ENCODE data around the gene TTC9B. TPM values are rescaled to one million over a fixed set of nuclear protein-coding genes. Genes with fewer than 3 reads are reported as not detected.
A peak's percentile ranks its signal among the peaks of the same experiment; 100 is the strongest.

Gene TTC9B
- total RNA-seq, 1 donor from 2014 or later, result not detected

DNA sequence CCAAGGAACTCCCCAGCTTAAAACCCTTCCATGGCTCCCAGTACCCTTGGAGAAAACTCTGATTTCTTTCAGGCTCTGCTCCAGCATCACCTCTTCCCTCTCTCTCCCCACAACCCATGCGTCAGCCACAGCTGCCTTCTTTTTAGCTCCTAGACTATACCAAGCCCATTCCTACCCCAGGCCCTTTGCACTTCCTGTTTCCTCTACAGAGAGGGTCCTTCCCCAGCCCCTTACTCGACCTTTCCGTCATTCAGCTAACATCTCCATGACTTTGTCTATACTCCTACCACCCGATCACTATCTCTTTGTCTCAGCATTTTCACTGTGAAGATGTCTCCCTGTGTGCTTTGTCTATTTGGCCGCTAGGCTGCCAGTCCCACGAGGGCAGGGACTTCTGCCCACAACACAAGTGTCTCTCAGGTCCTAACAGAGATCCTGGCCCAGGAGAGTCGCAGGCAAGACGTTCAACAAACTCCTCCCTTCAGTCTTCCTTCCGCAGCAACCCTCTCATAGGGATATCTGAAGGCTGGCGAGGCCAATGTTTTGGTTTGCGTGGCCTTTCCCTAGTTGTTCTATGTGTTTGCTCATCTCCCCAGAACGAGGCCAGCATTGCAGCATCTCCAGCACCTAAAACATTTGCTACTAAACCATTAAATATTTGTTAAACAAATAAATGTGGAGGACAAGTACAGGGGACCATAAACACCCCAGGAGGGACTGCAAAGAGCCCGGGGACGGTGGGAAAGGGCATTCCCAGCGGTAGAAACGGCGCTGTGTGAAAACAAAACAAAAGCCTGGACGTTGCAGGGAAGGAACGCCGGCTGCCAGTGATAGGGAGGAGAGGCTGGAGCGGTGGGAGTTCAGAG lies 7.5 kb upstream of the TTC9B start:
- no peak overlapping the region for H3K4me2 ChIP-seq
- peak overlapping the region; percentile 42 for H2AFZ ChIP-seq (replicated peaks)
- no peaks in the 10 kb centered on the region for H3K79me2 ChIP-seq (ENCODE audit: low read depth)
- no peaks in the 10 kb centered on the region for H3F3A ChIP-seq (ENCODE audit: low read depth)
- H3K27ac Mint-ChIP-seq, result no peak overlapping the region
- no peak overlapping the region for H3K27ac ChIP-seq
- H3K9me3 Mint-ChIP-seq, result peaks cover 3% of the 10 kb centered on the region
- H3K4me3 Mint-ChIP-seq, result no peak overlapping the region
- H3K9ac ChIP-seq, result no peak overlapping the region
- TF ChIP-seq, protein P1, sequence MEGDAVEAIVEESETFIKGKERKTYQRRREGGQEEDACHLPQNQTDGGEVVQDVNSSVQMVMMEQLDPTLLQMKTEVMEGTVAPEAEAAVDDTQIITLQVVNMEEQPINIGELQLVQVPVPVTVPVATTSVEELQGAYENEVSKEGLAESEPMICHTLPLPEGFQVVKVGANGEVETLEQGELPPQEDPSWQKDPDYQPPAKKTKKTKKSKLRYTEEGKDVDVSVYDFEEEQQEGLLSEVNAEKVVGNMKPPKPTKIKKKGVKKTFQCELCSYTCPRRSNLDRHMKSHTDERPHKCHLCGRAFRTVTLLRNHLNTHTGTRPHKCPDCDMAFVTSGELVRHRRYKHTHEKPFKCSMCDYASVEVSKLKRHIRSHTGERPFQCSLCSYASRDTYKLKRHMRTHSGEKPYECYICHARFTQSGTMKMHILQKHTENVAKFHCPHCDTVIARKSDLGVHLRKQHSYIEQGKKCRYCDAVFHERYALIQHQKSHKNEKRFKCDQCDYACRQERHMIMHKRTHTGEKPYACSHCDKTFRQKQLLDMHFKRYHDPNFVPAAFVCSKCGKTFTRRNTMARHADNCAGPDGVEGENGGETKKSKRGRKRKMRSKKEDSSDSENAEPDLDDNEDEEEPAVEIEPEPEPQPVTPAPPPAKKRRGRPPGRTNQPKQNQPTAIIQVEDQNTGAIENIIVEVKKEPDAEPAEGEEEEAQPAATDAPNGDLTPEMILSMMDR (IDR thresholded peaks at IDR 0.05), result no peak
- TF ChIP-seq EZH2phosphoT487 (IDR thresholded peaks at IDR 0.05) (no peak), EZH2 (IDR thresholded peaks at IDR 0.05) (no peak)
- DNase-seq (ENCODE audit: low spot score), result no peak
- H3K4me1 ChIP-seq, result no peaks in the 10 kb centered on the region
- peaks cover 66% of the 10 kb centered on the region for H3K27me3 ChIP-seq
- H3K4me1 Mint-ChIP-seq, result peaks cover 8% of the 10 kb centered on the region
- peaks cover 26% of the 10 kb centered on the region for H3K27me3 Mint-ChIP-seq (ENCODE audit: insufficient read depth, low read depth)
- no peaks in the 10 kb centered on the region for H4K20me1 ChIP-seq (ENCODE audit: low read depth)
- H3K4me3 ChIP-seq, result no peak overlapping the region
- no peaks in the 10 kb centered on the region for H3K9me3 ChIP-seq (ENCODE audit: low read depth)
- no peaks in the 10 kb centered on the region for H3K36me3 Mint-ChIP-seq
- no peaks in the 10 kb centered on the region for H3K36me3 ChIP-seq

- no peak overlapping the region for H3K9ac ChIP-seq
Measured at GRCh38 chr19:40224342-40225150, 6.4 kb upstream of the TTC9B start.

GRCh38 chr19:40223135-40223822 lies 5.1 kb upstream of the TTC9B start:
- no peaks in the 10 kb centered on the region for H3K9me3 ChIP-seq (ENCODE audit: low read depth)
- peaks cover 48% of the 10 kb centered on the region for H3K27me3 Mint-ChIP-seq (ENCODE audit: insufficient read depth, low read depth)
- no peak overlapping the region for H2AFZ ChIP-seq (replicated peaks)
- H3K4me1 Mint-ChIP-seq, result peaks cover 4% of the 10 kb centered on the region
- no peak overlapping the region for H3K27ac ChIP-seq
- H3K79me2 ChIP-seq (ENCODE audit: low read depth), result no peaks in the 10 kb centered on the region
- H3K4me1 ChIP-seq, result no peaks in the 10 kb centered on the region
- H3K4me3 ChIP-seq, result peak overlapping the region; percentile 1
- no peak for TF ChIP-seq EZH2phosphoT487 (IDR thresholded peaks at IDR 0.05)
- TF ChIP-seq, protein P1 (IDR thresholded peaks at IDR 0.05), result no peak
- peak; percentile 38 for TF ChIP-seq EZH2 (IDR thresholded peaks at IDR 0.05)
- peaks cover 6% of the 10 kb centered on the region for H3F3A ChIP-seq (ENCODE audit: low read depth)
- peaks cover 88% of the 10 kb centered on the region for H3K27me3 ChIP-seq
- peak; percentile 33 for DNase-seq (ENCODE audit: low spot score)
- H3K27ac Mint-ChIP-seq, result no peak overlapping the region
- H3K36me3 ChIP-seq, result no peaks in the 10 kb centered on the region
- no peaks in the 10 kb centered on the region for H3K36me3 Mint-ChIP-seq
- H3K9ac ChIP-seq, result no peak overlapping the region
- H3K4me3 Mint-ChIP-seq, result no peak overlapping the region
- H4K20me1 ChIP-seq (ENCODE audit: low read depth), result peaks cover 5% of the 10 kb centered on the region
- H3K9me3 Mint-ChIP-seq, result peaks cover 3% of the 10 kb centered on the region
- peak overlapping the region; percentile 6 for H3K4me2 ChIP-seq

More at GRCh38 chr19:40224342-40225150, 6.4 kb upstream of the TTC9B start:
- H3K4me2 ChIP-seq, result no peak overlapping the region
- no peak for TF ChIP-seq EZH2 (IDR thresholded peaks at IDR 0.05)
- no peak for TF ChIP-seq EZH2phosphoT487 (IDR thresholded peaks at IDR 0.05)
- TF ChIP-seq, protein P1 (IDR thresholded peaks at IDR 0.05), result no peak
- no peak overlapping the region for H3K4me3 ChIP-seq
- H3K36me3 ChIP-seq, result no peaks in the 10 kb centered on the region
- no peaks in the 10 kb centered on the region for H3K9me3 ChIP-seq (ENCODE audit: low read depth)
- H2AFZ ChIP-seq (replicated peaks), result no peak overlapping the region
- no peaks in the 10 kb centered on the region for H4K20me1 ChIP-seq (ENCODE audit: low read depth)
- no peak for DNase-seq (ENCODE audit: low spot score)
- no peaks in the 10 kb centered on the region for H3F3A ChIP-seq (ENCODE audit: low read depth)
- Mint-ChIP-seq H3K4me1 (peaks cover 3% of the 10 kb centered on the region), H3K9me3 (peaks cover 3% of the 10 kb centered on the region), H3K36me3 (no peaks in the 10 kb centered on the region), H3K4me3 (no peak overlapping the region), H3K27ac (no peak overlapping the region), H3K27me3 (ENCODE audit: insufficient read depth, low read depth) (peaks cover 37% of the 10 kb centered on the region)
- H3K79me2 ChIP-seq (ENCODE audit: low read depth), result no peaks in the 10 kb centered on the region
- no peak overlapping the region for H3K27ac ChIP-seq
- H3K27me3 ChIP-seq, result peaks cover 77% of the 10 kb centered on the region
- H3K4me1 ChIP-seq, result no peaks in the 10 kb centered on the region

All from neural progenitor cell (in vitro differentiated cells).